ENCODE measurements around the gene HOOK1. TPM values are rescaled to one million over a fixed set of nuclear protein-coding genes. Genes with fewer than 3 reads are reported as not detected.

Gene HOOK1
- total RNA-seq, 1 experiment from 2014 or later: 33.8 TPM

- ChIA-PET CTCF (interaction anchor here (2.3 kb wide), 1 partner anchor 128 kb away, joined by 7 read pairs; no protein-coding TSS in a partner anchor), POLR2A (no interaction called here)
Observed at GRCh38 chr1:59819566-59820438, 5.1 kb downstream of the HOOK1 start.

GRCh38 chr1:59827055-59827643 is 12.4 kb downstream of the HOOK1 start:
- no peak for DNase-seq (ENCODE audit: low spot score)
- ChIA-PET POLR2A (no interaction called here), CTCF (no interaction called here)
- H3K4me3 Mint-ChIP-seq: no peak overlapping the region
- no peak for TF ChIP-seq ATF2 (CRISPR knock-in tag; IDR thresholded peaks at IDR 0.05; ENCODE audit: borderline replicate concordance, low read depth)
- TF ChIP-seq ZNF317 (CRISPR knock-in tag; IDR thresholded peaks at IDR 0.05; ENCODE audit: borderline replicate concordance, low read depth): no peak
- TF ChIP-seq GTF2I (CRISPR knock-in tag; conservative IDR thresholded peaks at IDR 0.05): 0 out of 2 replicates have a peak, but pooled peaks have one; percentile 48
- H3K4me1 Mint-ChIP-seq: no peaks in the 10 kb centered on the region
- H3K27me3 Mint-ChIP-seq (ENCODE audit: low read depth): no peaks in the 10 kb centered on the region
- H3K36me3 Mint-ChIP-seq: peaks cover 17% of the 10 kb centered on the region
- no peaks in the 10 kb centered on the region for H3K9me3 Mint-ChIP-seq
- H3K27ac Mint-ChIP-seq: no peak overlapping the region
- ATAC-seq: no peak

More at GRCh38 chr1:59819566-59820438, 5.1 kb downstream of the HOOK1 start:
- H3K4me3 Mint-ChIP-seq: no peak overlapping the region
- peaks cover 8% of the 10 kb centered on the region for H3K36me3 Mint-ChIP-seq
- TF ChIP-seq ESRRA (CRISPR knock-in tag; IDR thresholded peaks at IDR 0.05; ENCODE audit: borderline replicate concordance) (no peak), HMGA2 (CRISPR knock-in tag; IDR thresholded peaks at IDR 0.05) (no peak), ATF2 (CRISPR knock-in tag; IDR thresholded peaks at IDR 0.05; ENCODE audit: borderline replicate concordance, low read depth) (no peak), NR1H2 (CRISPR knock-in tag; IDR thresholded peaks at IDR 0.05) (no peak), ZNF512 (CRISPR knock-in tag; IDR thresholded peaks at IDR 0.05; ENCODE audit: borderline replicate concordance) (no peak), SP1 (CRISPR knock-in tag; conservative IDR thresholded peaks at IDR 0.05) (no peak), ZNF317 (CRISPR knock-in tag; IDR thresholded peaks at IDR 0.05; ENCODE audit: borderline replicate concordance, low read depth) (no peak), JUN (CRISPR knock-in tag; IDR thresholded peaks at IDR 0.05) (no peak), RORB (CRISPR knock-in tag; IDR thresholded peaks at IDR 0.05) (no peak), IRF2 (CRISPR knock-in tag; IDR thresholded peaks at IDR 0.05; ENCODE audit: borderline replicate concordance, low read depth) (no peak), FOXJ3 (CRISPR knock-in tag; IDR thresholded peaks at IDR 0.05; ENCODE audit: borderline replicate concordance) (no peak), TP53 (CRISPR knock-in tag; IDR thresholded peaks at IDR 0.05) (no peak), PREB (CRISPR knock-in tag; IDR thresholded peaks at IDR 0.05; ENCODE audit: borderline replicate concordance) (no peak), IRF1 (CRISPR knock-in tag; IDR thresholded peaks at IDR 0.05) (no peak), TCF7 (CRISPR knock-in tag; IDR thresholded peaks at IDR 0.05; ENCODE audit: low read depth) (no peak), CDX4 (CRISPR knock-in tag; IDR thresholded peaks at IDR 0.05; ENCODE audit: borderline replicate concordance) (no peak), TEAD4 (CRISPR knock-in tag; IDR thresholded peaks at IDR 0.05) (no peak)
- H3K27me3 Mint-ChIP-seq (ENCODE audit: low read depth): no peaks in the 10 kb centered on the region; the same call in 1 of the 2 replicates
- DNase-seq (ENCODE audit: low spot score) (no peak), ATAC-seq (no peak)
- H3K4me1 Mint-ChIP-seq: no peaks in the 10 kb centered on the region
- H3K27ac Mint-ChIP-seq: no peak overlapping the region
- no peaks in the 10 kb centered on the region for H3K9me3 Mint-ChIP-seq
